Adrenal gland (tissue), 5 donors: ENCODE results near the gene ASAH2.

Experiments used
- POLR2A ChIP-seq, 2 donors: fragments of 450-650 bp; IDR thresholded peaks; one replicate each; pipeline ENCODE4 v1.6.1; 2017; ENCODE audit warnings: antibody characterized with exemption in 2 of 2, mild to moderate bottlenecking in 2 of 2, moderate library complexity in 1 of 2
- TF ChIP-seq, protein P1 (sequence below), 6 experiments: fragments of 450-650 bp in 4 of 6; fragments of 200-600 bp in 2 of 6; sonication (generic) in 1 of 6; IDR thresholded peaks; 1 replicate in 5 of 6; 2 replicates in 1 of 6; pipeline versions ENCODE4 v1.5.1 to v1.8.0; 2016 to 2021; ENCODE audit warnings: antibody characterized with exemption in 6 of 6, mild to moderate bottlenecking in 2 of 6, moderate library complexity in 1 of 6
- donor health status: DM: no; HTN: no; CAD: no.

DNA sequence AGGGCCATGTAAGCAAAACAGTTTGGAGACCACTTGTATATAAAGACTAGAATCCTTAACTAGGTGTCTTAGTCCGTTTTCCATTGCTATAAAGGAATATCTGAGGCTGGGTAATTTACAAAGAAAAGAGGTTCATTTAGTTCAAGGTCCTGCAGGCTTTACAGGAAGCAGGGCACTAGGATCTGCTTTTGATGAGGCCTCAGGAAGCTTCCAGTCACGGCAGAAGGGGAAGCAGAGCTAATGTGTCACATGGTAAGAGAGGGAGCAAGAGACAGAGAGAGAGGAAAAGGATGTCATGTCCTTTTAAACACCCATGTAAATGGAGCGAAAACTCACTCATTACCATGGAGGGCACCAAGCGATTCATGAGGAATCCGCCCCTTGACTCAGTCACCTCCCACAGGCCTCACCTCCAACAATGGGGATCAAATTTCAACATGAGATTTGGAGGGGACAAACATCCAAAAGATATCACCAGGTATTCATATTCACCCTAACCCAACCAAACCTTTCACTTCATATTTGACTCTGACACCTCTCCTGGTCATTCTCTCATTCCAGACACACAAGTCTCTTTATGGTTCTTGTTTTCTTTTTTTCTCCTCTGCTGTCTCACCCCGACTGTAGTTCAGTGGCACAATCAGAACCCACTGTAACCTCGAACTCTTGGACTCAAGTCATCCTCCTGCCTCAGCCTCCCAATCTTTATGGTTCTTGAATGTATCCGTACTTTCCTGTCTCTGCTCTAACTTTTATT, 30.1 kb upstream of the ASAH2 start:
- TF ChIP-seq, protein P1, sequence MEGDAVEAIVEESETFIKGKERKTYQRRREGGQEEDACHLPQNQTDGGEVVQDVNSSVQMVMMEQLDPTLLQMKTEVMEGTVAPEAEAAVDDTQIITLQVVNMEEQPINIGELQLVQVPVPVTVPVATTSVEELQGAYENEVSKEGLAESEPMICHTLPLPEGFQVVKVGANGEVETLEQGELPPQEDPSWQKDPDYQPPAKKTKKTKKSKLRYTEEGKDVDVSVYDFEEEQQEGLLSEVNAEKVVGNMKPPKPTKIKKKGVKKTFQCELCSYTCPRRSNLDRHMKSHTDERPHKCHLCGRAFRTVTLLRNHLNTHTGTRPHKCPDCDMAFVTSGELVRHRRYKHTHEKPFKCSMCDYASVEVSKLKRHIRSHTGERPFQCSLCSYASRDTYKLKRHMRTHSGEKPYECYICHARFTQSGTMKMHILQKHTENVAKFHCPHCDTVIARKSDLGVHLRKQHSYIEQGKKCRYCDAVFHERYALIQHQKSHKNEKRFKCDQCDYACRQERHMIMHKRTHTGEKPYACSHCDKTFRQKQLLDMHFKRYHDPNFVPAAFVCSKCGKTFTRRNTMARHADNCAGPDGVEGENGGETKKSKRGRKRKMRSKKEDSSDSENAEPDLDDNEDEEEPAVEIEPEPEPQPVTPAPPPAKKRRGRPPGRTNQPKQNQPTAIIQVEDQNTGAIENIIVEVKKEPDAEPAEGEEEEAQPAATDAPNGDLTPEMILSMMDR (IDR thresholded peaks at IDR 0.05): no peak
- TF ChIP-seq POLR2A (IDR thresholded peaks at IDR 0.05): no peak
